Muscle of leg (tissue), 11 donors: Measurements from ENCODE around the gene FZR1. TPM values are rescaled to one million over a fixed set of nuclear protein-coding genes. Genes with fewer than 3 reads are reported as not detected.
"Not testable (repeated sequence)": the region's sequence is repeated elsewhere in the genome, so short reads cannot be mapped to it uniquely, and the experiment has no call there.

ENCODE experiments used
- DNase-seq: peaks from one replicate; pipeline ENCODE4 v3.0.0; 2013
- H3K27ac ChIP-seq: one replicate; pipeline ENCODE4 v1.5.1; 2013; ENCODE audit warnings: mild to moderate bottlenecking, low read length, control low read depth
- H3K27me3 ChIP-seq: one replicate; pipeline ENCODE4 v1.6.1; 2013; ENCODE audit warnings: low read length; ENCODE audit not compliant: control insufficient read depth, insufficient read depth
- H3K36me3 ChIP-seq: one replicate; pipeline ENCODE4 v1.6.1; 2013; ENCODE audit warnings: low read length; ENCODE audit not compliant: control insufficient read depth, insufficient read depth
- H3K4me1 ChIP-seq: one replicate; pipeline ENCODE4 v1.6.1; 2013; ENCODE audit warnings: low read length; ENCODE audit not compliant: control insufficient read depth, insufficient read depth
- H3K4me3 ChIP-seq: one replicate; pipeline ENCODE4 v1.5.1; 2013; ENCODE audit warnings: low read length, control low read depth
- H3K9me3 ChIP-seq: replicated peaks from 2 replicates; pipeline ENCODE4 v1.6.1; 2013; ENCODE audit warnings: low read depth, low read length; ENCODE audit not compliant: control insufficient read depth
- WGBS: methylation state at CpG from one replicate; pipeline ENCODE4 v1.1.5; 2013; ENCODE audit warnings: missing lambda C conversion rate; ENCODE audit not compliant: insufficient coverage; 5-methylcytosine and 5-hydroxymethylcytosine counted together
- polyA plus RNA-seq, 8 donors: library from polyadenylated mRNA; unstranded; fragments of 120-200 nt; gene quantifications; one replicate each; pipeline versions ENCODE4 v1.2.1 to v1.2.3, GENCODE V29; 2013; ENCODE audit warnings: inconsistent platforms in 1 of 8, low replicate concordance in 1 of 8; ENCODE audit not compliant: insufficient read length in 8 of 8, insufficient read depth in 1 of 8
- total RNA-seq: library from RNA; stranded (reverse); fragments of 120-200 nt; gene quantifications from one replicate; pipeline ENCODE4 v1.2.4, GENCODE V29; 2013

The FZR1 gene
- total and polyA plus RNA-seq, 9 donors, result 20.8 to 47.3 (median 31.1) TPM

- H3K36me3 ChIP-seq, result no peaks in the 10 kb centered on the region
- peaks cover 18% of the 10 kb centered on the region for H3K4me1 ChIP-seq
- peak overlapping the region; percentile 55 for H3K4me3 ChIP-seq
- under 1% methylated on average over 60 of the region's 60 CpGs for WGBS
- H3K9me3 ChIP-seq, result no peaks in the 10 kb centered on the region
- no peak for DNase-seq
- H3K27me3 ChIP-seq, result no peaks in the 10 kb centered on the region
- H3K27ac ChIP-seq, result no peak overlapping the region
These were observed 50.9 kb downstream of the FZR1 start for GRCh38 chr19:3556978-3557460.

- no peaks in the 10 kb centered on the region for H3K36me3 ChIP-seq
- H3K27me3 ChIP-seq, result no peaks in the 10 kb centered on the region
- under 1% methylated on average over 66 of the region's 81 CpGs for WGBS
- H3K4me3 ChIP-seq, result peak within 1 kb of the TSS; percentile 85
- H3K27ac ChIP-seq, result peak within 1 kb of the TSS; percentile 84
- H3K4me1 ChIP-seq, result peaks cover 18% of the 10 kb centered on the region
- DNase-seq, result peak; percentile 97
- no peaks in the 10 kb centered on the region for H3K9me3 ChIP-seq
These were observed 51.5 kb downstream of the FZR1 start, which contains the start of gene MFSD12 for GRCh38 chr19:3557461-3558248. MFSD12 (minus strand) TSS chr19:3557586; CDS start chr19:3557403, 183 bp downstream.

GRCh38 chr19:3563709-3564524 is 57.8 kb downstream of the FZR1 start:
- WGBS, result 76% methylated on average over 4 of the region's 17 CpGs
- DNase-seq, result no peak
- no peaks in the 10 kb centered on the region for H3K9me3 ChIP-seq
- no peak overlapping the region for H3K4me3 ChIP-seq
- no peak overlapping the region for H3K27ac ChIP-seq
- no peaks in the 10 kb centered on the region for H3K36me3 ChIP-seq
- H3K27me3 ChIP-seq, result no peaks in the 10 kb centered on the region
- H3K4me1 ChIP-seq, result no peaks in the 10 kb centered on the region

GRCh38 chr19:3565139-3565538 is 59.0 kb downstream of the FZR1 start:
- H3K9me3 ChIP-seq, result no peaks in the 10 kb centered on the region
- no peak overlapping the region for H3K4me3 ChIP-seq
- no peak overlapping the region for H3K27ac ChIP-seq
- H3K4me1 ChIP-seq, result no peaks in the 10 kb centered on the region
- H3K27me3 ChIP-seq, result no peaks in the 10 kb centered on the region
- no peaks in the 10 kb centered on the region for H3K36me3 ChIP-seq
- no peak for DNase-seq
- 72% methylated on average over 16 of the region's 19 CpGs for WGBS

- DNase-seq, H3K27me3 ChIP-seq, H3K4me3 ChIP-seq, H3K36me3 ChIP-seq, H3K9me3 ChIP-seq, H3K27ac ChIP-seq: not testable (repeated sequence)
- H3K4me1 ChIP-seq, result peaks cover 16% of the 10 kb centered on the region
- WGBS, result no CpG with 5 or more reads among the region's 11 CpGs
These were observed 63.9 kb downstream of the FZR1 start for GRCh38 chr19:3570042-3570441.

- H3K27me3 ChIP-seq, result no peaks in the 10 kb centered on the region
- peaks cover 19% of the 10 kb centered on the region for H3K4me1 ChIP-seq
- no peak overlapping the region for H3K27ac ChIP-seq
- no peak overlapping the region for H3K4me3 ChIP-seq
- H3K9me3 ChIP-seq, result no peaks in the 10 kb centered on the region
- WGBS, result 90% methylated on average over 2 of the region's 7 CpGs
- peaks cover 12% of the 10 kb centered on the region for H3K36me3 ChIP-seq
- no peak for DNase-seq
These were observed 64.5 kb downstream of the FZR1 start for GRCh38 chr19:3570606-3571011.

- H3K36me3 ChIP-seq, result peaks cover 12% of the 10 kb centered on the region
- peak overlapping the region; percentile 56 for H3K4me3 ChIP-seq
- H3K27ac ChIP-seq, result peak overlapping the region; percentile 29
- H3K9me3 ChIP-seq, result no peaks in the 10 kb centered on the region
- no peaks in the 10 kb centered on the region for H3K27me3 ChIP-seq
- WGBS, result 2% methylated on average over 36 of the region's 48 CpGs
- H3K4me1 ChIP-seq, result peaks cover 30% of the 10 kb centered on the region
- peak; percentile 100 for DNase-seq
These were observed 66.2 kb downstream of the FZR1 start for GRCh38 chr19:3572132-3572854.

- H3K4me1 ChIP-seq, result peaks cover 30% of the 10 kb centered on the region
- peak within 1 kb of the TSS; percentile 83 for H3K27ac ChIP-seq
- H3K27me3 ChIP-seq, result no peaks in the 10 kb centered on the region
- WGBS, result 0% methylated on average over 22 of the region's 30 CpGs
- peaks cover 12% of the 10 kb centered on the region for H3K36me3 ChIP-seq
- H3K4me3 ChIP-seq, result peak within 1 kb of the TSS; percentile 86
- H3K9me3 ChIP-seq, result no peaks in the 10 kb centered on the region
- DNase-seq, result no peak
These were observed 66.7 kb downstream of the FZR1 start, which contains the start of gene HMG20B for GRCh38 chr19:3572855-3573161. HMG20B (plus strand) TSS chr19:3572944; CDS start chr19:3573310, 366 bp downstream.

- DNase-seq, result peak; percentile 32
- Histone ChIP-seq H3K9me3 (no peaks in the 10 kb centered on the region), H3K4me1 (peaks cover 30% of the 10 kb centered on the region), H3K4me3 (peak overlapping the region; percentile 86), H3K27me3 (no peaks in the 10 kb centered on the region), H3K36me3 (peaks cover 12% of the 10 kb centered on the region), H3K27ac (peak overlapping the region; percentile 83)
- WGBS, result under 1% methylated on average over 55 of the region's 60 CpGs
These were observed 67.2 kb downstream of the FZR1 start for GRCh38 chr19:3573162-3573857.
